H1 (cell line): ENCODE measurements around the gene SH3PXD2A. TPM values are rescaled to one million over a fixed set of nuclear protein-coding genes. Genes with fewer than 3 reads are reported as not detected.
A peak's percentile ranks its signal among the peaks of the same experiment; 100 is the strongest.

Experiments used
- CTCF ChIA-PET: fragments of 300-600 bp; sonication (Branson Sonifier 250); formaldehyde crosslinking; loops from one replicate; lab custom pipeline; 2021; ENCODE audit not compliant: partially characterized antibody; lab: Charles Lee
- POLR2A ChIA-PET: fragments of 300-600 bp; sonication (Branson Sonifier 250); formaldehyde crosslinking; loops from one replicate; lab custom pipeline; 2021; ENCODE audit warnings: inconsistent platforms; ENCODE audit not compliant: partially characterized antibody; lab: Charles Lee
- DNase-seq, 2 experiments: peaks; one replicate each; pipeline versions ENCODE4 v3.0.0 to v3.0.0-alpha.2; 2010 to 2022; ENCODE audit warnings: low spot score in 2 of 2, low read depth in 1 of 2, mixed read lengths in 1 of 2
- FAIRE-seq: peaks from 2 replicates; lab custom pipeline; 2011; peaks lifted over from hg19 to GRCh38; lab: Jason Lieb, UNC
- H2AFZ ChIP-seq: 2 replicates; pipeline ENCODE4 v1.8.1; 2012; ENCODE audit warnings: low read length, inconsistent platforms
- H2AK5ac ChIP-seq: 2 replicates; pipeline ENCODE4 v1.6.1; 2013; ENCODE audit warnings: low read depth, low read length
- H2BK120ac ChIP-seq: replicated peaks from 2 replicates; pipeline ENCODE3; 2013; ENCODE audit warnings: low read depth, low read length, inconsistent platforms
- H2BK12ac ChIP-seq: 2 replicates; pipeline ENCODE4 v1.6.1; 2013; ENCODE audit warnings: low read depth, low read length
- H2BK15ac ChIP-seq: 2 replicates; pipeline ENCODE4 v1.6.1; 2013; ENCODE audit warnings: low read length
- H2BK20ac ChIP-seq: 2 replicates; pipeline ENCODE4 v1.6.1; 2013; ENCODE audit warnings: low read length
- H2BK5ac ChIP-seq: 2 replicates; pipeline ENCODE4 v1.6.1; 2013; ENCODE audit warnings: low read depth, low read length
- H3K14ac ChIP-seq: 2 replicates; pipeline ENCODE4 v1.6.1; 2013; ENCODE audit warnings: inconsistent platforms; ENCODE audit not compliant: insufficient read length
- H3K18ac ChIP-seq: 2 replicates; pipeline ENCODE4 v1.6.1; 2013; ENCODE audit warnings: low read length; ENCODE audit errors: extremely low read depth
- H3K23ac ChIP-seq: 2 replicates; pipeline ENCODE4 v1.6.1; 2013; ENCODE audit warnings: inconsistent platforms; ENCODE audit not compliant: insufficient read length
- H3K23me2 ChIP-seq: 2 replicates; pipeline ENCODE4 v1.6.1; 2013; ENCODE audit warnings: low read depth, low read length
- H3K27ac ChIP-seq: 2 replicates; pipeline ENCODE4 v1.6.1; 2011; ENCODE audit warnings: low read depth, low read length, inconsistent platforms
- H3K27me3 ChIP-seq, 4 experiments: replicated peaks in 1 of 4; 1 replicate in 1 of 4; 2 replicates in 3 of 4; pipeline versions ENCODE4 v1.6.1 to v1.8.1; 2011 to 2013; ENCODE audit warnings: low read length in 3 of 4, mild to moderate bottlenecking in 3 of 4, inconsistent platforms in 2 of 4, mixed read lengths in 2 of 4, moderate library complexity in 1 of 4; ENCODE audit not compliant: control insufficient read depth in 3 of 4, insufficient read depth in 3 of 4; ENCODE audit errors: extremely low read depth in 1 of 4
- H3K36me3 ChIP-seq, 4 experiments: 2 replicates each; pipeline versions ENCODE4 v1.6.1 to v1.8.1; 2011 to 2013; ENCODE audit warnings: mild to moderate bottlenecking in 4 of 4, low read length in 3 of 4, moderate library complexity in 2 of 4, control low read depth in 1 of 4, inconsistent platforms in 1 of 4; ENCODE audit not compliant: insufficient read depth in 4 of 4, control insufficient read depth in 2 of 4
- H3K4ac ChIP-seq: replicated peaks from 2 replicates; pipeline ENCODE3; 2013; ENCODE audit warnings: low read length, low read depth, mixed read lengths, inconsistent platforms; ENCODE audit not compliant: insufficient read length
- H3K4me1 ChIP-seq, 4 experiments: replicated peaks in 1 of 4; 1 replicate in 1 of 4; 2 replicates in 3 of 4; pipeline versions ENCODE4 v1.6.1 to v1.8.1; 2011 to 2013; ENCODE audit warnings: low read length in 3 of 4, inconsistent platforms in 2 of 4, mixed read lengths in 1 of 4; ENCODE audit not compliant: insufficient read depth in 4 of 4, control insufficient read depth in 3 of 4
- H3K4me2 ChIP-seq, 2 experiments: 2 replicates each; pipeline versions ENCODE4 v1.6.1 to v1.8.1; 2011 to 2013; ENCODE audit warnings: low read depth in 2 of 2, low read length in 2 of 2, control low read depth in 1 of 2, inconsistent platforms in 1 of 2, mild to moderate bottlenecking in 1 of 2; ENCODE audit not compliant: insufficient read depth in 1 of 2
- H3K4me3 ChIP-seq, 4 experiments: fragments of 200-600, 300-600 bp in 1 of 4; sonication (generic), shearing (Covaris generic), sonication (Bioruptor Twin) in 1 of 4; 2 replicates each; pipeline versions ENCODE4 v1.5.1 to v1.8.1; 2011 to 2016; ENCODE audit warnings: low read length in 4 of 4, low read depth in 3 of 4, control low read depth in 2 of 4, inconsistent platforms in 2 of 4, mild to moderate bottlenecking in 2 of 4, mixed read lengths in 1 of 4, moderate library complexity in 1 of 4; ENCODE audit not compliant: insufficient read depth in 2 of 4; ENCODE audit errors: extremely low read depth in 1 of 4
- H3K56ac ChIP-seq: replicated peaks from 2 replicates; pipeline ENCODE3; 2013; ENCODE audit warnings: low read depth, mild to moderate bottlenecking, mixed read lengths, low read length, inconsistent platforms; ENCODE audit not compliant: insufficient read length
- H3K79me1 ChIP-seq: 2 replicates; pipeline ENCODE4 v1.6.1; 2013; ENCODE audit warnings: low read depth, low read length, control low read depth
- H3K79me2 ChIP-seq, 2 experiments: 2 replicates each; pipeline versions ENCODE4 v1.6.1 to v1.8.1; 2012 to 2013; ENCODE audit warnings: low read length in 2 of 2, mild to moderate bottlenecking in 2 of 2, inconsistent platforms in 1 of 2; ENCODE audit not compliant: insufficient read depth in 2 of 2, control insufficient read depth in 1 of 2
- H3K9ac ChIP-seq, 4 experiments: replicated peaks in 1 of 4; 1 replicate in 1 of 4; 2 replicates in 3 of 4; pipeline versions ENCODE4 v1.6.1 to v1.8.1; 2011 to 2013; ENCODE audit warnings: low read depth in 3 of 4, low read length in 3 of 4, control low read depth in 2 of 4, mild to moderate bottlenecking in 2 of 4, moderate library complexity in 2 of 4, inconsistent platforms in 1 of 4; ENCODE audit errors: extremely low read depth in 1 of 4
- H3K9me3 ChIP-seq, 2 experiments: 2 replicates each; pipeline versions ENCODE4 v1.6.1 to v1.8.1; 2012 to 2013; ENCODE audit warnings: mild to moderate bottlenecking in 2 of 2, moderate library complexity in 2 of 2, control low read depth in 1 of 2, inconsistent platforms in 1 of 2, low read depth in 1 of 2, low read length in 1 of 2, mixed read lengths in 1 of 2; ENCODE audit not compliant: insufficient read depth in 2 of 2
- H4K20me1 ChIP-seq, 2 experiments: replicated peaks in 1 of 2; 2 replicates each; pipeline versions ENCODE3 to v1.8.1; 2011 to 2013; ENCODE audit warnings: inconsistent platforms in 2 of 2, low read length in 2 of 2, mild to moderate bottlenecking in 1 of 2; ENCODE audit not compliant: insufficient read depth in 2 of 2, control insufficient read depth in 1 of 2
- H4K5ac ChIP-seq: 2 replicates; pipeline ENCODE4 v1.6.1; 2013; ENCODE audit warnings: low read length, low read depth, mixed read lengths, inconsistent platforms; ENCODE audit not compliant: insufficient read length
- H4K8ac ChIP-seq: 2 replicates; pipeline ENCODE4 v1.8.0; 2013; ENCODE audit warnings: mild to moderate bottlenecking, moderate library complexity, low read length, inconsistent platforms; ENCODE audit not compliant: insufficient read depth; ENCODE audit errors: extremely low read depth
- H4K91ac ChIP-seq: replicated peaks from 2 replicates; pipeline ENCODE3; 2013; ENCODE audit warnings: low read length, mixed read lengths, inconsistent platforms; ENCODE audit not compliant: insufficient read length
- ATF3 ChIP-seq: IDR thresholded peaks from 2 replicates; pipeline ENCODE4 v1.6.1; 2011; ENCODE audit warnings: low read depth, mild to moderate bottlenecking, low read length; ENCODE audit not compliant: insufficient read depth
- BCL11A ChIP-seq, 2 experiments: IDR thresholded peaks; one replicate each; pipeline ENCODE4 v1.6.1; 2011; ENCODE audit warnings: low read depth in 2 of 2, low read length in 2 of 2, mild to moderate bottlenecking in 2 of 2
- CREB1 ChIP-seq: IDR thresholded peaks from 2 replicates; pipeline ENCODE4 v1.6.1; 2012; ENCODE audit warnings: inconsistent platforms
- E2F6 ChIP-seq: IDR thresholded peaks from 2 replicates; pipeline ENCODE4 v1.6.1; 2012; ENCODE audit warnings: inconsistent platforms
- EGR1 ChIP-seq: IDR thresholded peaks from 2 replicates; pipeline ENCODE4 v1.6.1; 2011; ENCODE audit warnings: low read depth, low read length, borderline replicate concordance
- MAFK ChIP-seq: IDR thresholded peaks from 2 replicates; pipeline ENCODE4 v1.6.1; 2012; ENCODE audit warnings: low read depth, mild to moderate bottlenecking, improper control_type of control experiment, low read length
- SP2 ChIP-seq: IDR thresholded peaks from 2 replicates; pipeline ENCODE4 v1.6.1; 2012; ENCODE audit warnings: mild to moderate bottlenecking, low read length, inconsistent platforms
- USF2 ChIP-seq: IDR thresholded peaks from 2 replicates; pipeline ENCODE4 v1.6.1; 2011; ENCODE audit warnings: low read length, improper control_type of control experiment
- WGBS, 2 experiments: shearing (Covaris generic) in 1 of 2; methylation state at CpG; one replicate each; pipeline versions ENCODE4 v1.1.6 to v1.1.7; 2013 to 2015; ENCODE audit warnings: low lambda C conversion rate in 2 of 2, mixed read lengths in 2 of 2, inconsistent platforms in 1 of 2, low coverage in 1 of 2, missing lambda C conversion rate in 1 of 2; ENCODE audit not compliant: insufficient replicate concordance in 2 of 2, insufficient coverage in 1 of 2, insufficient read length in 1 of 2; ENCODE audit errors: extremely low coverage in 1 of 2, missing lambda C conversion rate in 1 of 2; 5-methylcytosine and 5-hydroxymethylcytosine counted together
- polyA plus RNA-seq, 7 experiments: library from polyadenylated mRNA; depleted of rRNA in 3 of 7; stranded (reverse) in 5 of 7; unstranded in 2 of 7; fragments of >200 nt in 5 of 7; fragments of 200-250 nt in 2 of 7; gene quantifications; 1 replicate in 5 of 7; 2 replicates in 1 of 7; 4 replicates in 1 of 7; pipeline versions ENCODE4 v1.2.1 to v1.2.3, GENCODE V29; 2011 to 2013; ENCODE audit warnings: missing spikeins in 2 of 7, mixed read lengths in 2 of 7
- total RNA-seq: library from RNA; stranded (reverse); fragmentation: NEBNext Ultra II Directional; extraction: Animal tissue kit (Norgen Biotek cat#: 25700); gene quantifications from 2 replicates; pipeline ENCODE4 v1.2.1, GENCODE V29; 2021

Gene SH3PXD2A
- total and polyA plus RNA-seq, 2 of the 8 experiments (the other 6 are each of a cell fraction or from before 2014, with no cell fraction given), result 5.4 to 16.3 TPM

GRCh38 chr10:103818765-103819374, 36.5 kb downstream of the SH3PXD2A start:
- Histone ChIP-seq H3K23ac (no peak overlapping the region), H3K27ac (no peak overlapping the region), H2AK5ac (peak overlapping the region; percentile 90; the same call in 1 of the 2 replicates), H3K18ac (no peak overlapping the region), H3K14ac (no peak overlapping the region), H3K36me3 (no peaks in the 10 kb centered on the region), H3K4me1 (peaks cover 0 to 4% (median under 1%) of the 10 kb centered on the region in 4 experiments; a peak in 4 of 7 replicates), H2BK15ac (0 out of 2 replicates have a peak overlapping the region, but pooled peaks have one; percentile 46), H4K20me1 (no peaks in the 10 kb centered on the region), H3K27me3 (no peaks in the 10 kb centered on the region), H3K79me2 (no peaks in the 10 kb centered on the region), H3K9ac (no peak overlapping the region), H4K5ac (no peak overlapping the region), H4K8ac (no peak overlapping the region), H3K23me2 (no peaks in the 10 kb centered on the region), H3K79me1 (no peaks in the 10 kb centered on the region; the same call in 1 of the 2 replicates), H3K4me3 (no peak overlapping the region), H2BK120ac (no peak overlapping the region), H3K4me2 (no peak overlapping the region), H2BK5ac (no peak overlapping the region), H3K4ac (no peak overlapping the region), H2BK12ac (no peak overlapping the region), H2AFZ (no peak overlapping the region), H4K91ac (no peak overlapping the region), H3K56ac (no peak overlapping the region), H2BK20ac (no peak overlapping the region), H3K9me3 (no peaks in the 10 kb centered on the region)
- 96% methylated on average over 6 of the region's 6 CpGs; no CpG with 5 or more reads in 1 of the 2 experiments for WGBS, 2 experiments
- FAIRE-seq (no peak), DNase-seq (no peak)
- no peak for TF ChIP-seq EGR1
- no peak for TF ChIP-seq USF2
- no peak for TF ChIP-seq MAFK
- no peak for TF ChIP-seq E2F6
- no peak for TF ChIP-seq ATF3
- TF ChIP-seq SP2, result no peak
- no peak for TF ChIP-seq BCL11A (IDR thresholded peaks at IDR 0.05; ENCODE audit: low read depth in 2 of 2, low read length in 2 of 2)
- TF ChIP-seq CREB1, result no peak
- ChIA-PET POLR2A (interaction anchor here (1.0 to 1.3 kb wide), 3 partner anchors 16 to 20 kb away, joined by 3 to 5 read pairs (median 3); no protein-coding TSS in a partner anchor), CTCF (interaction anchor here (1.7 kb wide), 1 partner anchor 44 kb away, joined by 6 read pairs; no protein-coding TSS in a partner anchor)
